Activated CD4-positive, alpha-beta T cell treated with anti-CD3 and anti-CD28 coated beads for 36 hours (primary cell): ENCODE measurements around the gene S100G. TPM values are rescaled to one million over a fixed set of nuclear protein-coding genes. Genes with fewer than 3 reads are reported as not detected.
A peak's percentile ranks its signal among the peaks of the same experiment; 100 is the strongest.

Experiments used
- ATAC-seq: fragments of 200-7000 bp; cut with Tn5 transposase; one replicate; pipeline ENCODE4 v1.10.0; 2021; ENCODE audit warnings: mild to moderate bottlenecking, moderate library complexity
- CTCF ChIA-PET: fragments of 350-600 bp; sonication (Branson Sonifier 250); formaldehyde crosslinking; loops from one replicate; lab custom pipeline; 2021; ENCODE audit warnings: antibody characterized with exemption; lab: Charles Lee
- POLR2A ChIA-PET: fragments of 350-600 bp; sonication (Branson Sonifier 250); formaldehyde crosslinking; loops from one replicate; lab custom pipeline; 2021; ENCODE audit warnings: antibody characterized with exemption, inconsistent platforms; lab: Charles Lee
- DNase-seq: peaks from one replicate; pipeline ENCODE4 v3.0.0-alpha.2; 2020
- H3K27ac Mint-ChIP-seq: one replicate; pipeline ENCODE4 v1.8.0; 2021; ENCODE audit warnings: mixed read lengths
- H3K27me3 Mint-ChIP-seq: one replicate; pipeline ENCODE4 v1.8.0; 2021; ENCODE audit warnings: mixed read lengths
- H3K36me3 Mint-ChIP-seq: one replicate; pipeline ENCODE4 v1.8.0; 2021; ENCODE audit warnings: low read depth, mixed read lengths
- H3K4me1 Mint-ChIP-seq: one replicate; pipeline ENCODE4 v1.8.0; 2021; ENCODE audit warnings: mixed read lengths
- H3K4me3 Mint-ChIP-seq: one replicate; pipeline ENCODE4 v1.8.0; 2021; ENCODE audit warnings: mild to moderate bottlenecking, moderate library complexity, mixed read lengths
- H3K9me3 Mint-ChIP-seq: one replicate; pipeline ENCODE4 v1.8.0; 2021; ENCODE audit warnings: low read depth, mixed read lengths
- intact Hi-C, 2 experiments: fragments of 100-400 bp; cut with DNase I in 1 of 2; cut with micrococcal nuclease in 1 of 2; formaldehyde crosslinking; loops; one replicate each; pipeline versions ENCODE4 v1.14.2 to v1.15.1; 2022 to 2024; cut with DNase I, micrococcal nuclease
- total RNA-seq, 2 experiments: library from RNA; stranded (reverse); gene quantifications; one replicate each; pipeline ENCODE4 v1.2.3, GENCODE V29; 2021

S100G gene
- total RNA-seq, 2 experiments from 2014 or later, result not detected

GRCh38 chrX:16653424-16653823 lies 3.5 kb downstream of the S100G start:
- POLR2A ChIA-PET, result no interaction called here
- no peak overlapping the region for H3K27ac Mint-ChIP-seq

DNA sequence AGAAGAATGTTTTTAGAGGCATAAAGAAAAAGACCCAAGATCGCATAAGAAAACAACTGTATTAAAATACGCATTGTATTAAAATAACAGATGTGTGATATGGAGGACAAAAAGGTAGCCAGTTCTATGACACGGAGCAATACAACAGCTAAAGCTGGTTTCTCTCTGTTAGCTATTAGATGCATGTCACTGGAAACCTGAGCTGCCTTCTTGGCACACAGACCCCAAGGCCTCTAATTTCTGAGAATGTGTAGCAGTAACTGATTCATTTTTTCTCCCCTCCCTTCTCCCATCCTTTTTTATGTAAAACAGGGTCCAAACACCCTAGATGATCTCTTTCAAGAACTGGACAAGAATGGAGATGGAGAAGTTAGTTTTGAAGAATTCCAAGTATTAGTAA lies 4.1 kb downstream of the S100G start:
- intact Hi-C loops, result no loop called here
- Mint-ChIP-seq H3K9me3 (no peaks in the 10 kb centered on the region), H3K4me1 (no peaks in the 10 kb centered on the region), H3K27me3 (no peaks in the 10 kb centered on the region), H3K4me3 (no peak overlapping the region), H3K36me3 (peaks cover under 1% of the 10 kb centered on the region), H3K27ac (no peak overlapping the region)
- ChIA-PET CTCF (interaction anchor here (0.7 kb wide), 1 partner anchor 29 kb away, joined by 3 read pairs; no protein-coding TSS in a partner anchor), POLR2A (no interaction called here)
- DNase-seq (no peak), ATAC-seq (no peak)

More at GRCh38 chrX:16653424-16653823, 3.5 kb downstream of the S100G start:
- DNase-seq, result no peak
- CTCF ChIA-PET, result interaction anchor here (0.7 kb wide), 1 partner anchor 29 kb away, joined by 3 read pairs; no protein-coding TSS in a partner anchor
- no peak for ATAC-seq
- H3K9me3 Mint-ChIP-seq, result no peaks in the 10 kb centered on the region
- no peaks in the 10 kb centered on the region for H3K27me3 Mint-ChIP-seq
- no peak overlapping the region for H3K4me3 Mint-ChIP-seq
- H3K36me3 Mint-ChIP-seq, result no peaks in the 10 kb centered on the region
- intact Hi-C loops, result no loop called here
- H3K4me1 Mint-ChIP-seq, result no peaks in the 10 kb centered on the region

DNA sequence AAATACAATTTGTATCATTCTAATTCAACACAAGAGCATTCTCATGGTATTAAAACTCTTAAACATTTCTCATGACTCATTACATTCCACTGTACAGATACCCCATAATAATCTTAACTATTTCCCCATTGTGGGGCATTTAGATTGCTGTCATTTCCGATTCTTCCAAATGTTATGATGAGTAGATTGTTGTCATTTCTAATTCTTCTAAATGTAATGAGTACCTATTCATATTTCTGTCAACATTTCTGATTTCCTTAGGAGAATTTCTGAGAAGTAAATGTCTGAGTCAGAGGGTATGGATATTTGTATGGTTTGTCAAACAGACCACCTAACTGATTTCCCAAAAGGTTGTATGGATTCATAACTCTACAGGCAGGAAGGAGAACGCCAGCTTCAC lies 8.3 kb downstream of the S100G start:
- Mint-ChIP-seq H3K4me1 (no peaks in the 10 kb centered on the region), H3K27ac (no peak overlapping the region), H3K36me3 (peaks cover 4% of the 10 kb centered on the region), H3K27me3 (no peaks in the 10 kb centered on the region), H3K4me3 (no peak overlapping the region), H3K9me3 (no peaks in the 10 kb centered on the region)
- intact Hi-C loops, result no loop called here
- ChIA-PET CTCF (no interaction called here), POLR2A (no interaction called here)
- DNase-seq (no peak), ATAC-seq (no peak)

- H3K4me1 Mint-ChIP-seq, result no peaks in the 10 kb centered on the region
- POLR2A ChIA-PET, result no interaction called here
- no peak overlapping the region for H3K27ac Mint-ChIP-seq
- H3K36me3 Mint-ChIP-seq, result peaks cover 5% of the 10 kb centered on the region
- ATAC-seq (no peak), DNase-seq (no peak)
- intact Hi-C loops, result no loop called here
- no peak overlapping the region for H3K4me3 Mint-ChIP-seq
- H3K27me3 Mint-ChIP-seq, result no peaks in the 10 kb centered on the region
- no peaks in the 10 kb centered on the region for H3K9me3 Mint-ChIP-seq
- CTCF ChIA-PET, result no interaction called here
Measured at GRCh38 chrX:16659321-16659720, 9.4 kb downstream of the S100G start.

DNA sequence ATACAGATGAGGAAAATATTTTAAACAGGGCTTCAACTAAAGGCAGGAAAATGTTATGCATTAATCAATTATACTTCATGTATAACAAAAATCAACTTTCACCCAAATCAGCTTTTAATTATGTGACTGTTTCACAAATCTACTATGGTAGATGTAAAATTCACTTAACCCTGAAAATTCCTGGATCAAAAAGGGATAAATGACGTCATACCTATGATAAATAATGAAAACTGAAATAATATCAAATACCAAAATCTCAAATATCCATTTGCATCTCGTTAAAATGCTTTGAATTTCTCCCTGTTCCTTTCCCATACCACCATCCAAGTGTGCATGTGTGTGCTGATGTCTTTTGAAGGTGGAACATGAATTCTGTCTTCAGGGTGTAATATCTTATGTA lies 11.5 kb downstream of the S100G start:
- intact Hi-C loops, result no loop called here
- Mint-ChIP-seq H3K4me1 (no peaks in the 10 kb centered on the region), H3K27me3 (no peaks in the 10 kb centered on the region), H3K36me3 (peaks cover 5% of the 10 kb centered on the region), H3K4me3 (no peak overlapping the region), H3K9me3 (no peaks in the 10 kb centered on the region), H3K27ac (no peak overlapping the region)
- no peak for ATAC-seq
- ChIA-PET POLR2A (no interaction called here), CTCF (no interaction called here)
- DNase-seq, result no peak

DNA sequence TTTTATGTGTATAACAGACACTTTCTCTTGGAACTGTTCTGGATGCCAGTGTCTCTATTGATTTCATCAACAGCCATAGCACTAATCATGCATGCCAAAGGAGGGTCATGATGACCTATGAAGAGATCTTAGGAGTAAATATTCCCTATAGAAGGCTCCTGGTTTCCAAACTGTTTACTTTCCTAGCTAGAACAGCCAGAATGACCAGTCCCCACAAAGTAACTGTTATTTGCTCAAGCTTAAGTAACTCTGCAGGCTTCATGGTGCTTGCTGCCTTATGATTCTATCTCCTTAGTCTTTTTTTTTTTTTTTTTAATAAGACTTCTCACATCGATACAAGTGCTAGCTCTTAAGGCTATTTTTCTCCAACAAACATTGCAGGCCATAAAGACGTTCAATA lies 12.4 kb downstream of the S100G start:
- Mint-ChIP-seq H3K4me1 (no peaks in the 10 kb centered on the region), H3K4me3 (no peak overlapping the region), H3K27me3 (no peaks in the 10 kb centered on the region), H3K27ac (no peak overlapping the region), H3K36me3 (peaks cover 5% of the 10 kb centered on the region), H3K9me3 (no peaks in the 10 kb centered on the region)
- POLR2A ChIA-PET, result no interaction called here
- CTCF ChIA-PET, result interaction anchor here (0.6 kb wide), 1 partner anchor 9 kb away, joined by 3 read pairs; no protein-coding TSS in a partner anchor
- intact Hi-C loops, result no loop called here
- DNase-seq (no peak), ATAC-seq (no peak)

GRCh38 chrX:16664074-16664473 lies 14.1 kb downstream of the S100G start:
- Mint-ChIP-seq H3K27ac (no peak overlapping the region), H3K9me3 (no peaks in the 10 kb centered on the region), H3K4me3 (no peak overlapping the region), H3K27me3 (no peaks in the 10 kb centered on the region), H3K36me3 (peaks cover 5% of the 10 kb centered on the region), H3K4me1 (no peaks in the 10 kb centered on the region)
- POLR2A ChIA-PET, result no interaction called here
- CTCF ChIA-PET, result no interaction called here
- ATAC-seq (no peak), DNase-seq (no peak)
- intact Hi-C loops, result no loop called here

DNA sequence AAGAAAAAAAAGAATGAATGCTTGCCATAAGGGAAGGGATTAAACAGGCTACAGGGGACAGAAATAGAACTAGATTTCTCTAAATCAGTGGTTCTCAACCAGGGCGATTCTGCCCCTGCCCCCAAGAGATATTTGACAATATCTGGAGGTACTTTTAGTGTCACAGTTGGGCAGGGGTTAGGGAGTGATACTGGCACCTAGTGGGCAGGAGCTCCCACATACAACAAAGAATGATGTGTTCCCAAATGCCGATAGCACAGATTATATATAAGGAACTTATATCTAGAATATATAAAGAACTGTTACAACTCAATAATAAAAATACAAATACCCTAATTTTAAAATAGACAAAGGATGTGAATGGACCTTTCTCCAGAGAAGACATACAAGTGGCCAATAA lies 14.7 kb downstream of the S100G start:
- intact Hi-C loops, result no loop called here
- DNase-seq (no peak), ATAC-seq (no peak)
- no peaks in the 10 kb centered on the region for H3K27me3 Mint-ChIP-seq
- POLR2A ChIA-PET, result no interaction called here
- CTCF ChIA-PET, result no interaction called here
- H3K9me3 Mint-ChIP-seq, result no peaks in the 10 kb centered on the region
- H3K4me3 Mint-ChIP-seq, result no peak overlapping the region
- H3K36me3 Mint-ChIP-seq, result peaks cover 4% of the 10 kb centered on the region
- H3K4me1 Mint-ChIP-seq, result no peaks in the 10 kb centered on the region
- H3K27ac Mint-ChIP-seq, result no peak overlapping the region

- no peaks in the 10 kb centered on the region for H3K4me1 Mint-ChIP-seq
- DNase-seq, result no peak
- no peak for ATAC-seq
- H3K9me3 Mint-ChIP-seq, result no peaks in the 10 kb centered on the region
- H3K4me3 Mint-ChIP-seq, result no peak overlapping the region
- POLR2A ChIA-PET, result no interaction called here
- CTCF ChIA-PET, result no interaction called here
- H3K27me3 Mint-ChIP-seq, result no peaks in the 10 kb centered on the region
- no peak overlapping the region for H3K27ac Mint-ChIP-seq
- peaks cover 2% of the 10 kb centered on the region for H3K36me3 Mint-ChIP-seq
- intact Hi-C loops, result no loop called here
Measured at GRCh38 chrX:16665089-16665488, 15.1 kb downstream of the S100G start.

DNA sequence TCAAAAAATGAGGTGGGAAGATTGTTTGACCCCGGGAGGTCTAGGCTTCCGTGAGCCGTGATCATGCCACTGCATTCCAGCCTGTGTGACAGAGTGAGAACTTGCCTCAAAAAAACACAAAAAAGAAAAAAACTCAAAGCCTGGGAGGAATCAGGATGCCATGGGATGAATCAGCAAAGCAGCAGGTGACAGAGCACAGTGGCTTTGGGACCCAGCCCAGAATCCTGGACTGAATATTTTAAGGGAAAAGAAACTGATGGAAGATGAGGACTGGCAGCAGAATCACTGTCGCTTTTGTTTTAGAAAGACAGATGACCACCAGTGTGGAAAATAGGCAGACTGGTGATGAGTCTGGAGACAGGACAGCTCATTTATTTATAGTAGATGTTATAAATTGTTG lies 16.6 kb downstream of the S100G start:
- H3K36me3 Mint-ChIP-seq, result peaks cover 2% of the 10 kb centered on the region
- no peaks in the 10 kb centered on the region for H3K9me3 Mint-ChIP-seq
- DNase-seq (no peak), ATAC-seq (no peak)
- ChIA-PET CTCF (no interaction called here), POLR2A (no interaction called here)
- intact Hi-C loops, result no loop called here
- no peak overlapping the region for H3K27ac Mint-ChIP-seq
- H3K27me3 Mint-ChIP-seq, result no peaks in the 10 kb centered on the region
- no peak overlapping the region for H3K4me3 Mint-ChIP-seq
- no peaks in the 10 kb centered on the region for H3K4me1 Mint-ChIP-seq

DNA sequence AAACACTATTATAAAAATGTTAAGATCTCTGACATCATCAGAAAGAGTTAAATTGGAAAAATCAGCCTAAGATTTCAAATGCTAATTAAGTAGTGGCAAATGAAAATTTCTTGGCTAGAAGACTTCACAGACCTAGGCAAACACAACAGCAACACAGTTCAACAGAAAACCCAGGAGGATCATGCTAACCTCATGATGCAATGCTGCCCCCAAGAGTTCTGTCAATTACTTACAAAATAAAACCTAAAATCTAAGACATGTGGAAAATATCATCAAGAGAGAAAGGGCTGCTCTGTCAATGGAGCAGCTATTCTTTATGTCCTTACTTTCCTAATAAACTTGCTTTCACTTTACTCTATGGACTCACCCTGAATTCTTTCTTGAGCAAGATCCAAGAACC lies 21.0 kb downstream of the S100G start:
- Mint-ChIP-seq H3K36me3 (no peaks in the 10 kb centered on the region), H3K27ac (no peak overlapping the region), H3K9me3 (no peaks in the 10 kb centered on the region), H3K4me3 (no peak overlapping the region), H3K4me1 (no peaks in the 10 kb centered on the region), H3K27me3 (no peaks in the 10 kb centered on the region)
- peak; percentile 27 for DNase-seq
- CTCF ChIA-PET, result interaction anchor here (0.6 to 1.1 kb wide), 2 partner anchors 9 to 243 kb away, joined by 3 read pairs; no protein-coding TSS in a partner anchor
- intact Hi-C loops, result loop anchor here (2.0 to 5.0 kb wide), 2 partner anchors 234 to 394 kb away; no protein-coding TSS in a partner anchor
- POLR2A ChIA-PET, result no interaction called here
- ATAC-seq, result no peak

DNA sequence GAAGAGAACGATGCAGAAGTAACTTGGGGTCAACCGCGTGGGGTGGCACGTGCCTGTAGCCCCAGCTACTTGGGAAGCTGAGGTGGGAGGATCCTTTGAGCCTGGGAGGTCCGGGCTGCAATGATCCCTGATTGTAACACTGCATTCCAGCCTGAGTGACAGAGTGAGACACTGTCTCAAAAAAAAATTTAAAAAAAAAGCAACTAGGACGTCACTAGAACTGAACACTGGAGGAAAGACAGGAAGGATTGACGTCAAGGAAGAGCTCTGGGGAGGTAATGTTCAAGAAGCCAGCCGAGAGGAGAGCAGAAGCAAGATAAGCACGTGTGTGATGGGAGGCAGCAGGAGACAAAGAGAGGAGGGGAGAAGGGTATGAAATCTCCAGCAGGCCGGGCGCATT lies 28.7 kb downstream of the S100G start:
- Mint-ChIP-seq H3K36me3 (peaks cover 2% of the 10 kb centered on the region), H3K4me1 (no peaks in the 10 kb centered on the region), H3K9me3 (no peaks in the 10 kb centered on the region), H3K27me3 (no peaks in the 10 kb centered on the region), H3K4me3 (no peak overlapping the region), H3K27ac (no peak overlapping the region)
- ChIA-PET POLR2A (no interaction called here), CTCF (no interaction called here)
- intact Hi-C loops, result no loop called here
- no peak for DNase-seq
- ATAC-seq, result no peak
